ENCODE results near the gene OXT.
"Not testable (repeated sequence)": the region's sequence is repeated elsewhere in the genome, so short reads cannot be mapped to it uniquely, and the experiment has no call there.

The OXT gene

DNA sequence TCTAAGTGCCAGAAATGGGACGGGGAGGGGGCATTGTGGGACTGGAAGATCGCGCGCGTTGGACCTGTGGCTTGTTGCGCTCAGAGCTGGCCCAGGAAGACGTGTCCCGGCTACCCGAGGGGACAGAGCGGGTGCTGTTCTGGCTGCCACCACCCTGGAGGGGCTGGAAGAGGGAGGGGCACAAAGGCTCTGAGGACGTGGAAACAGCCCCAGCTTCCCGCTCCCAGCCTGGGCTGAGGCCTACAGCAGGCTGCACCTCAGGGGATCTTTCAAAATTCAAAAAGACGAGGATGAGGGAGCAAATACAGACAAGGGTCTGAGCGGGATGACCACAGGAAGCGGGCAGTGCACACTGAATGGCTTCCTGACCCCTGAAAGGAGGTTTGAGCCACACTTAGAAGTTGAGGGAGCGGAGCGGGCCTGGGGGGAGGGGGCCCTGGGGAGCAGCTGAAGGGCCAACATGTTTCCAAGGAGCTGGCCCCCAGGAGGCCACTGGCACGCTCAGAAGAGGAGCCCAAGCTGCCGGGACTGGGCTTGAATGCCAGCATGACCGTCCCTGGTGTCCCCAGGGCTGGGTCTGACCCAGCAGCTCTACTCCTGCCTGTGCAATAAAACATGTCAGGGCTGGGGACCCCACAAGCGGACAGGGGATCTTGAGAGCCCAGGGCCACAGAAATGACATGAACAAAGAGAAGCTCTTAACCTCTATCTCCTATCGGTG is 1.3 kb downstream of the OXT start:
- H3K9me3 ChIP-seq, result no peaks in the 10 kb centered on the region
- H3K4me2 ChIP-seq, result peak overlapping the region; percentile 43
- no peak overlapping the region for H3K27ac ChIP-seq
- no peak for TF ChIP-seq Cebpa-rat (IDR thresholded peaks at IDR 0.05)
- peaks cover 7% of the 10 kb centered on the region for H3K4me1 ChIP-seq
- no peak overlapping the region for H3K9ac ChIP-seq
- H3K4me3 ChIP-seq, result no peak overlapping the region
- no peaks in the 10 kb centered on the region for H3K36me3 ChIP-seq
- H3K27me3 ChIP-seq, result peaks cover 54% of the 10 kb centered on the region
- no peaks in the 10 kb centered on the region; the same call in 1 of the 2 replicates for H4K20me1 ChIP-seq

DNA sequence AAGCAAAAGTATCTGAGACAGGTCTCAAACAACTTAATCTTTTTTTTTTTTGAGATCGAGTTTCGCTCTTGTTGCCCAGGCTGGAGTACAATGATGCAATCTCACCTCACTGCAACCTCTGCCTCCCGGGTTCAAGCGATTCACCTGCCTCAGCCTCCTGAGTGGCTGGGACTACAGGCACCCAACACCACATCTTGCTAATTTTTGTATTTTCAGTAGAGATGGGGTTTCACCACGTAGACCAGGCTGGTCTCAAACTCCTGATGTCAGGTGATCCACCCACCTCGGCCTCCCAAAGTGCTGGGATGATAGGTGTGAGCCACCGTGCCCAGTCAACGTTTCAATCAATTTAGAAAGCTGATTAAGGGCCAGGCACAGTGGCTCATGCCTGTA is 1.8 kb downstream of the OXT start:
- not testable (repeated sequence) for H3K4me2 ChIP-seq, H4K20me1 ChIP-seq, H3K27ac ChIP-seq, H3K36me3 ChIP-seq, H3K9ac ChIP-seq, H3K9me3 ChIP-seq, H3K4me3 ChIP-seq, H3K4me1 ChIP-seq
- peaks cover 58% of the 10 kb centered on the region for H3K27me3 ChIP-seq

DNA sequence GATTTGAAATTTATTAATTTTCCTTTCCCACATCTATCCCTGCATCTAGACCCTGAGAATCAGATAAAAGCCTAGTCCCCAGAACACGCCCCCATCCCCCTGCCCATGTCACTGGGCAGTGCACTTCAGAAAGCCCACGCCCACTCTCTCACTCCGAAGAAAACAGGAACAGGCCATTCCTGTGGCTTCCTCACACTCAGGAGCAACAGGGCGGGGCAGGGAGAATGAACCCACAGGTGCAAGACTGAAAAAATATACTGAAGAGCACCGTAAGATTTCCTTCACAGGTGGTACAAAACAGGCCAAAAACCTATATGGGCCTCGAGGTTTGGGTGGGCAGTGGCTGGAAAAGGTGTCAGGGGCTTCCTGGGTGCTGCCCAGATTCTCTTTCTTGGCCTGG is 3.4 kb downstream of the OXT start:
- Histone ChIP-seq H3K4me2 (no peak overlapping the region), H3K4me1 (no peaks in the 10 kb centered on the region), H3K9ac (no peak overlapping the region), H4K20me1 (no peaks in the 10 kb centered on the region; the same call in 1 of the 2 replicates), H3K27ac (no peak overlapping the region), H3K4me3 (no peak overlapping the region), H3K36me3 (no peaks in the 10 kb centered on the region), H3K27me3 (peaks cover 65% of the 10 kb centered on the region), H3K9me3 (no peaks in the 10 kb centered on the region)
- TF ChIP-seq Cebpa-rat (IDR thresholded peaks at IDR 0.05), result no peak

DNA sequence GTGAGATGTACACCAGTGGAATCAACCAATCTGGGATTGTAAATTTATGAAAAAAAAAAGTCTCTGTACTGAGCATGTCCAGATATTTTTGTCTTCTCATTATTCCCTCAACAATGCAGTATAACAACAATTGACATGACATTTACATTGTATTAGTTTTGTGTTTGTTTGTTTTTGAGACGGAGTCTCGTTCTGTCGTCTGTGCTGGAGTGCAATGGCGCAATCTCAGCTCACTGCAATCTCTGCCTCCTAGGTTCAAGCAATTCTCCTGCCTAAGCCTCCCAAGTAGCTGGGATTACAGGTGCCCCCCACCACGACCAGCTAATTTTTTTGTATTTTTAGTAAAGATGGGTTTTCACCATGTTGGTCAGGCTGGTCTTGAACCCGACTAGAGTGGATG is 3.9 kb downstream of the OXT start:
- H3K4me1 ChIP-seq, H3K4me3 ChIP-seq, H3K4me2 ChIP-seq, H3K27ac ChIP-seq, H3K36me3 ChIP-seq, H3K9ac ChIP-seq, H4K20me1 ChIP-seq, H3K9me3 ChIP-seq: not testable (repeated sequence)
- H3K27me3 ChIP-seq, result peaks cover 70% of the 10 kb centered on the region

DNA sequence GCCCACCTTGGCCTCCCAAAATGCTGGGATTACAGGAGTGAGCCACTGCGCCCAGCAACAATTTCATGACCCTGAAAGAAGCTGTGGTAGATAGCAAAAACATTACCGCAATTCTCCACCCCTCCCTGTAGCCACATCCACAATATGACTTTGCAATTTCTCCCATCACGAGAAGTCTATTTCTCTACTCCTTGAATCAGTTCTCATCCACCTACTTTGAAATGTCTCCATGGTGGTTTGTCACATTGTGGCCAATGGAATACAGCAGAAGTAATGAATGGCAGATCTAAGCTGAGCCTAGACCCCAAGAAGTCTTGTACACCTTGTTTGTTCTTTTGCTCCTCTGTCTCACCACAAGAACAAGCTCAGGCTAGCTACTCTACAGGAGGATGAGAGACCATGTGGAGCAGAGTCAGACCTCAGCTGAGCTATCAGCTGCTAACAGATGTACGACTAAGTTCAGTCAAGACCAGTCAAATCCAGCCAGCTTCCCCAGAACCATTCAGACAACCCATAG is 6.3 kb downstream of the OXT start:
- H3K4me2 ChIP-seq, result no peak overlapping the region
- H4K20me1 ChIP-seq, result peaks cover 8% of the 10 kb centered on the region; the same call in 1 of the 2 replicates
- no peaks in the 10 kb centered on the region for H3K4me1 ChIP-seq
- no peak overlapping the region for H3K9ac ChIP-seq
- no peak for TF ChIP-seq Cebpa-rat (IDR thresholded peaks at IDR 0.05)
- no peak overlapping the region for H3K27ac ChIP-seq
- no peak overlapping the region for H3K4me3 ChIP-seq
- no peaks in the 10 kb centered on the region; the same call in 1 of the 2 replicates for H3K9me3 ChIP-seq
- no peaks in the 10 kb centered on the region for H3K36me3 ChIP-seq
- H3K27me3 ChIP-seq, result peaks cover 70% of the 10 kb centered on the region

DNA sequence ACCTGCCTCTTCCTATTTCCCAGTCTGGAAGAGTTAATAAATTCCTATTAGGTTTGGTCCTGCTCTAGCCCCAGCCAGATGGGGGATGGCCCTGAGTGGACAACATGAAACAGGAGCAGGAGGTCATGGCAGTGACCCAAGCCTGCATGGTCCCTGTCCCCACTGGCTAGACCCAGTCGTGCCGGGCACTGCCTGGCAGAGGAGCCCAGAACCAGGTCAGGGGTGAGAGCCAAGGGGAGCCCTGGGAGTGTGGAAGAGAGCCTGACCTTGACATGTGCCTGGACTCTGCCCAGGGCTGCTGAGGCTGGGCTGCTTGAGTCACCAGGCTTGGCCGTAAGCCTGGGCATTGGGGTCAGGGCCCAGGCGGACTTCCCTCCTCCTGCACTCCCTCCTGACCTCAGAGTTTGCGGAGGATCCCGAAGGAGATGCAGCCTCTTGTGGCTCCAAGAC is 9.5 kb downstream of the OXT start:
- peaks cover 80% of the 10 kb centered on the region for H3K27me3 ChIP-seq
- no peaks in the 10 kb centered on the region for H3K4me1 ChIP-seq
- no peak overlapping the region for H3K4me3 ChIP-seq
- no peaks in the 10 kb centered on the region; the same call in 1 of the 2 replicates for H3K9me3 ChIP-seq
- no peak overlapping the region for H3K27ac ChIP-seq
- no peak for TF ChIP-seq Cebpa-rat (IDR thresholded peaks at IDR 0.05)
- peaks cover 15% of the 10 kb centered on the region; the same call in 1 of the 2 replicates for H4K20me1 ChIP-seq
- no peak overlapping the region for H3K4me2 ChIP-seq
- no peak overlapping the region for H3K9ac ChIP-seq
- no peaks in the 10 kb centered on the region for H3K36me3 ChIP-seq

DNA sequence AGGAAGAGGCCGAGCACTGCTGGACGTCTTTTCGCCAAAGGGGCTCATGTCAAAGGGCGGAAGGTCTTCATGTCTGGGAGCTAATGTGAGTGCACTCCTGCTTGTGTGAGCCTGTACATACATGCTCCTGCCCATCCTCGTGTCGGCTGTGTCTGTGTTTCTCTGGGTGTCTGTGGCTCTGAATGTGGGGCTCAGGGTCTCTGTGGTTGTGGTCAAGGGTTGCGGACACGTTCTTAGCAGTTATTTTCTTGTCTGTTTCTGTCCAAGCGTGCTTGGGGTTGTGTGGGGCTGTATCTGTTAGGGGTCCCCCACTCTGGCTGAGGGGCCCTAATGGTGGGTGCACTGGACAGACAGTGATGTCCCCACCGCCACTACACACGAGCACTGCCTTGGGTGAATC is 10.2 kb downstream of the OXT start:
- H3K36me3 ChIP-seq, result no peaks in the 10 kb centered on the region
- H3K4me1 ChIP-seq, result no peaks in the 10 kb centered on the region
- no peak overlapping the region for H3K4me3 ChIP-seq
- no peaks in the 10 kb centered on the region; the same call in 1 of the 2 replicates for H3K9me3 ChIP-seq
- H4K20me1 ChIP-seq, result peaks cover 15% of the 10 kb centered on the region; the same call in 1 of the 2 replicates
- no peak for TF ChIP-seq Cebpa-rat (IDR thresholded peaks at IDR 0.05)
- H3K27ac ChIP-seq, result no peak overlapping the region
- H3K27me3 ChIP-seq, result peaks cover 81% of the 10 kb centered on the region
- no peak overlapping the region for H3K9ac ChIP-seq
- H3K4me2 ChIP-seq, result no peak overlapping the region

DNA sequence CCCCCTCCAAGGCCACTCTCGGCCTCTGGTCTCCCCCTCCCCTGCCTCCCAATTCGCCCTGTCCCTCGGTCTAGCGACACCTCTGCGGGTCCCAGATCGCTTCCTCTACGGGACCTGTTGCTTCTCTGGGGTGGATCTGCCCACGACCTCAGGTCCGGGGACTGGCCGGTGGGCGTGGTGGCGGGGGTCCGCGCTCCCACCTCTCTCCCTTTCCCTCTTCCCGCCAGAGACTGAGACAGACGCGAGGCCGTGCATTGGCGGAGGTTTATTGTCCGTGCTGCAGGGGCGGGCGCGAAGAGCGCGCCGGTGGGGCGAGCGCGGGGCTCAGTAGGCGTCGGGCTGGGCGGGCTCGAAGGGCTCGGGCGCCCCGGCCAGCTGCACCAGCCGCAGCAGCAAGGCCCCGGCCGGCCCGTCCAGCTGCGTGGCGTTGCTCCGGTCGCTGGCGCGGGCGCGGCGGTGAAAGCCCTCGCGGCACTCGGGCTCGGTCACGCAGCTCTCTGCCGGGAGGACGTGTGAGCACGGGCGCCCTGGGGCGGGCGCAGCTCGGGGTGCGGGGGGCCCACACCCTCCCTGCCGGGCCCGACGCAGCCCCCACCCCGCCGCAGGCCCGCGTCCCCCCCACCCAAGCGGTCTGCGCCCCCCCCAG is 11.0 kb downstream of the OXT start:
- Histone ChIP-seq H3K27ac (no peak overlapping the region), H3K4me1 (no peaks in the 10 kb centered on the region), H3K27me3 (peaks cover 73% of the 10 kb centered on the region), H3K4me2 (no peak overlapping the region), H3K9ac (no peak overlapping the region), H3K4me3 (no peak overlapping the region), H4K20me1 (peaks cover 15% of the 10 kb centered on the region; the same call in 1 of the 2 replicates), H3K9me3 (no peaks in the 10 kb centered on the region; the same call in 1 of the 2 replicates), H3K36me3 (no peaks in the 10 kb centered on the region)
- TF ChIP-seq Cebpa-rat (IDR thresholded peaks at IDR 0.05), result no peak

DNA sequence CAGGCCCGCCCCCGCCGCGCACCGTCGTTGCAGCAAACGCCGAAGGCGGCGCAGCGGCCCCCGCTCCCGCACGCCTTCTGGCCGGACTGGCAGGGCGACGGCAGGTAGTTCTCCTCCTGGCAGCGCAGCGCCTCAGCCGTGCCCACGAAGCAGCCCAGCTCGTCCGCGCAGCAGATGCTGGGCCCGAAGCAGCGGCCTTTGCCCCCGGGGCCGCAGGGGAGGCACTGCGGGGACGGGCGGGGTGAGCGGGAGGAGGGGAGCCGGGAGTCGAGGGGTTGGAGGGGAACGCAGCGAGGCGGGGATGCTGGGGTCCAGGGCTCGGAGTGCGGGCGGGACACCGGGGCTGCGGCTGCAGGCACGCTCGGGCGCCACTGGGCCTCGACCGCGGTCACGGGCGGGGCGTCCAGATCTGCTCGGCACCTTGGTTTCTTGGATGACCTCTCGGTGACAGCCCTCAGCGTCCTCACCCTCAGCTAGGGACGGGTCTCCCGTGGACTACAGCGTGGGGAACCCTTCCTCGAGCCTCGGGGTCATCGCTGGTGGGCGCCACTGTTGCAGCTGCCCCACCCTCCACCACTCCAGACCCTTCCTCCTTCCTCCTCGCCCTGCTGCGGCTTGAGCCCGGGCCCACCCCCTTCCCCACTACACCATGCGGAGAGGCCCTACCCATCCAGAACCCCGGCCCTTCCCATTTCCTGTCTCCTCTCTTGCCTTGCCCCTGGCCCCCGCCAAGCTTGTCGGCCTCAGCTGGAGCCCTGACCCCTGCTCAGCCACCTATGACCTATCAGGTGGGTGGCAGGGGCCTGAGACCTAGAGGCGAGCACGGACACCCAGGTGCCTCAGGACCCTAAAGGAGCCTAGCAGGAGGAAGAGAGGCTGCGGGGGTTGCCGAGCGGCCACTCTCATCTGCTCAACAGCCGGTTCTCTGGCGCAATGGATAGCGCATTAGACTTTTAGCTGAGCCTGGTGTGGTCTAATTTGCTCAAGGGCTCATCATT is 11.8 kb downstream of the OXT start:
- TF ChIP-seq Cebpa-rat (IDR thresholded peaks at IDR 0.05), result no peak
- Histone ChIP-seq H3K36me3 (no peaks in the 10 kb centered on the region), H3K27ac (no peak overlapping the region), H3K4me2 (no peak overlapping the region), H4K20me1 (peaks cover 15% of the 10 kb centered on the region; the same call in 1 of the 2 replicates), H3K9me3 (no peaks in the 10 kb centered on the region; the same call in 1 of the 2 replicates), H3K27me3 (peaks cover 67% of the 10 kb centered on the region), H3K4me3 (no peak overlapping the region), H3K4me1 (no peaks in the 10 kb centered on the region), H3K9ac (no peak overlapping the region)

Measured in BLaER1 (cell line).